Esophagus mucosa (tissue), 1 donor: ENCODE measurements around the gene DIO3. TPM values are rescaled to one million over a fixed set of nuclear protein-coding genes. Genes with fewer than 3 reads are reported as not detected.
"Not testable (repeated sequence)": the region's sequence is repeated elsewhere in the genome, so short reads cannot be mapped to it uniquely, and the experiment has no call there.

ENCODE experiments used
- ATAC-seq: fragments of 200-7000 bp; cut with Tn5 transposase; one replicate; pipeline ENCODE4 v1.9.1; 2020
- total RNA-seq: library from RNA; stranded (reverse); gene quantifications from one replicate; pipeline ENCODE4 v1.2.4, GENCODE V29; 2023
- donor health status: DM: yes; HTN: yes; CAD: no.

Gene DIO3
- total RNA-seq, 1 donor from 2014 or later = 0.12 TPM

DNA sequence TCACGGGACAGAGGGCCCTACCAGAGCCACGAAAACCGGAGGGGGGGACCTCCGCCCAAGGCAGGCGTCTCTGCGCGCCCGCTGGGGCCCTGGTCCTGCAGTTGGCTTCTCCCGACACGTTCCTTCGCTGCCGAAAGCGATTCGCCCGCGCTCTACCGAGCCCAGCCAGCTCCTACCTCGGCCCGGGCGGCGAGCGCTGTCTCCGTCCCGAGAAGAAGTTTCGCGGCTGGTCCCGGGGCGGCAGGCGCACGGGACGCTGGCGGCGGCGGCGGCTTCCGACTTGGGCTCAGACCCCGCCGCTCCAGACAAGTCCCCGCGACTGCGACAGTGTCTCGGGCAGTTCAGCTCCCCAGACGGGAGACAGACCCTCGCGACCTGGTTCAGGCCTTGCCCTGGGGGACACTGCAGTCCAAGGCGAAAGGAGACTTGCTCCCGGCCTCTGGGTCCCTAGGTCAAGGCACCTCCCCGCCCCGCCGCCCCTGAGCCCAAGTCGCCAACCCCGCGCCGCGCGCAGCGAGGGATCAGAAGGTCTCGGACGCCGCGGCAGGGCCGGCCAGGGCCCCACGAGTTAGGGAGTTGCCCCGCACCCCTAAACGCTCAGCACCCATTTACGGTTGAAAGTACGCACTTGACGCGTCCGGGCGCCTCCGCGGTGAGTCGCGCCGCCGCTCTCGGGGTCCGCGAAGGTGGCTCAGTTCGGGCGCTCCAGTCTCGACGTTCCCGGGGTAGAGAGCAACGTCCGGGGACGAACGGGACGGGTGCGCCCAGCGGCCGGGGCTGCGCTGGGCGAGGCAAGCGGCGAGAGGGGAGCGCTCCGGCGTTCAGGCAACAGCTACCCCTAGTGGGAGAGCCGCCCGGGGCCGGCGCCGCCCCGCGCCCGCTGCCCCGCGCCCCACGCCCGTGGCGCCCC is 1.4 kb upstream of the DIO3 start:
- ATAC-seq = peak; percentile 40

DNA sequence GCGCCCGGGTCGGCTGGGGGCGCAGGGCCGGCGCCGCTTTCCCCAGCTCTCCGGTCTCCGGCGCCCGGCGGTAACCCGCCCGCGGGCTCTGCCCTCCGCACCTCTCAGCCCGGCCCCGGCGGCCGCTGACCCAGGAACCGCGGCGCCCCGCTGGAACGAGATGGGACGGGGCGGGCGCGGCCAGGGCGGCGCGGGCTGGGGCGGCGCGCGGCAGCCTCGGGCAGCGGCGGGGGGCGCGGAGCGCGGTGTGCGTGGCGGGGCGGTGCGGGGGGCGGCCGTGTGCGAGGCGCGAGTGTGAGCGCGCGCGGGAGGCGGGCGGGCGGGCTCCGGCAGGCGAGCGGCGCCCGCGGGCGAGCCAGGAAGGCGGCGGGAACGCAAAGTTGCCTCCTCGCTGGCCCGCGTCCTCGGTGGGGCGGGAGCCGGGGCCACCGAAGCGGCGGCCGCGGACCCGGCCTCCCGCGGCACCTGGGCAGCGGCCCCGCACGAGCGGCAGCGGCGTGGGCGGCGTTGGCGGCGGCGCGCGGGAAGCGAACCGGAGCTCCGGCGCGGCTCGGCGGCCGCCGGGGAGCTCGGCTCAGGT is 671 bp upstream of the DIO3 start:
- ATAC-seq = no peak

DNA sequence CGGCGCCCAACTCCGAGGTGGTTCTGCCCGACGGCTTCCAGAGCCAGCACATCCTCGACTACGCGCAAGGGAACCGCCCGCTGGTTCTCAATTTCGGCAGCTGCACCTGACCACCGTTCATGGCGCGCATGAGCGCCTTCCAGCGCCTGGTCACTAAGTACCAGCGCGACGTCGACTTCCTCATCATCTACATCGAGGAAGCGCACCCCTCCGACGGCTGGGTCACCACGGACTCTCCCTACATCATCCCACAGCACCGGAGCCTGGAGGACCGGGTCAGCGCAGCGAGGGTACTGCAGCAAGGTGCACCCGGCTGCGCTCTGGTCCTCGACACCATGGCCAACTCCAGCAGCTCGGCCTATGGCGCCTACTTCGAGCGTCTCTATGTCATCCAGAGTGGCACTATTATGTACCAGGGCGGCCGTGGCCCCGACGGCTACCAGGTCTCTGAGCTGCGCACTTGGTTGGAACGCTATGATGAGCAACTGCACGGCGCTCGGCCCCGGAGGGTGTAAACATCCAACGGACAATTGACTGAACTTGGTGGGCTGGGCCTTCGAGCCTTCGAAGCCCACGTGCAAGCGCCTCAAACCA is 699 bp downstream of the DIO3 start:
- ATAC-seq = no peak

- ATAC-seq = no peak
Measured at GRCh38 chr14:101562659-101563351, 1.5 kb downstream of the DIO3 start.

GRCh38 chr14:101563352-101563653 is 2.0 kb downstream of the DIO3 start:
- ATAC-seq = no peak

GRCh38 chr14:101563654-101564443 is 2.6 kb downstream of the DIO3 start:
- ATAC-seq = no peak

- no peak for ATAC-seq
Measured at GRCh38 chr14:101564444-101564776, 3.1 kb downstream of the DIO3 start.

GRCh38 chr14:101564819-101565698 is 3.8 kb downstream of the DIO3 start:
- no peak for ATAC-seq

DNA sequence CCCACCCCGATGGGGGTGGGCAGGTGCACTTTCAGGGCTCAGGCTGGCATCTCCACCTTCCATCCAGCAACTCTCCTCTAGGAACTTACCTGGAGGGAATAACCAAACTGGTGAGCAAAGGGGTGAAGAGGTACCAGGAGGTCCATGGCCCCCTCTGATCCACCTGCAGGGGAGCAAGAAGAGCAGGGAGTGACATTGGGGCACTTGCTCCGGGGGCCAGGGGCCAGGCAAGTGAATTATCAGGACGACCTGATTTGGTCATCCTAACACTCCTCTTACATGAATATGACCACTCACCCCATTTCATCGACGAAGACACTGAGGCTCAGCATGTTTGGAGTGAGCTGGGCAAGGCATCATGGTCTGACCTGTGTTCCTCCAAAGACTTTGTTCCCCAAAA is 6.0 kb downstream of the DIO3 start:
- ATAC-seq = no peak

- no peak for ATAC-seq
Measured at GRCh38 chr14:101571004-101571403, 9.7 kb downstream of the DIO3 start.

DNA sequence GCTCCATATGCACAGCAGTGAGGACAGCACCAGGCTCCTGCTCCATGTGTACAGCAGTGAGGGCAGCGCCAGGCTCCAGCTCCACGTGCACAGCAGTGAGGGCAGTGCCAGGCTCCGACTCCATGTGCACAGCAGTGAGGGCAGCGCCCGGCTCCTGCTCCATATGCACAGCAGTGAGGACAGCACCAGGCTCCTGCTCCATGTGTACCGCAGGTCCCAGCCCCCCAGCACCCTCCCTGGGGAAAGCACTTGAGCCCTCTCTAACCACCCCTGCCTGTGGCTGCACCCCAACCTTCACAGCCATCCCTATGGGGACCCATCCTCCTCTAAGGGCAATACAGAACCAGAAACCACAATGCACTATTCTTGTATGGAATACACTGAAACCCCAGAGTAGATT is 11.2 kb downstream of the DIO3 start:
- ATAC-seq = not testable (repeated sequence)

GRCh38 chr14:101573289-101573688 is 12.0 kb downstream of the DIO3 start:
- ATAC-seq = no peak

- no peak for ATAC-seq
Measured at GRCh38 chr14:101575581-101575980, 14.3 kb downstream of the DIO3 start.

DNA sequence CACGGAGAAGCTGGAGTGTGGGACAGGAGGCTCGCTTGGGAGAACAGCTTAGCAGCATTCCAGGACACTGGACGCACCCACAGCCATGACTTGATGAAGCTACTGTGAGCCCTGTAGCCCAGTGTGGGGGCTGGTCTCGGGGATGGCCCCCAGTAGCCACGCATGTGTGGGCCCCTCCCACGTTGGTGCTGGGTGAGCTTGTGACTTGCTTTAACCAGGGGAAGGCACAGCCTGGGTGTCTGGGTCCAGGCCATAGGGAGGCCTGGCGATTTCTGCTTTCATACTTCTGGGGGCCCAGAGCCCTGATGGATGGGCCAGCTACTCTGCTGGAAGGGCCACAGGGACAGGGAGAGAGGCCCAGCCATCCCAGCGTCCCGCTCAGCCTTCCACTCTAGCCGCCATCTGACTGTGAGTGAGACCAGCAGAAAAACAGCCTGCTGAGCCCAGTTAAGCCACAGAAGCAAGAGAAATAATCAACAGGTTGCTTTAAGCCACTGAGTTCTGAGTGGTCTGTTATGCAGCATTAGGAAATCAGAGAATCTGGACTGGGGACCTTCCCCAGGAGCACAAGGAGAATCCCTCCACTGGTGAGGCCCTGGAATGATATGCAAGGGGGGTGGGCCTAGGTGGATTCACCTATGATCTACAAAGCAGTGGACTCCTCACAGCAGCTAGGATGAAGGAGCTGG is 16.1 kb downstream of the DIO3 start:
- no peak for ATAC-seq

DNA sequence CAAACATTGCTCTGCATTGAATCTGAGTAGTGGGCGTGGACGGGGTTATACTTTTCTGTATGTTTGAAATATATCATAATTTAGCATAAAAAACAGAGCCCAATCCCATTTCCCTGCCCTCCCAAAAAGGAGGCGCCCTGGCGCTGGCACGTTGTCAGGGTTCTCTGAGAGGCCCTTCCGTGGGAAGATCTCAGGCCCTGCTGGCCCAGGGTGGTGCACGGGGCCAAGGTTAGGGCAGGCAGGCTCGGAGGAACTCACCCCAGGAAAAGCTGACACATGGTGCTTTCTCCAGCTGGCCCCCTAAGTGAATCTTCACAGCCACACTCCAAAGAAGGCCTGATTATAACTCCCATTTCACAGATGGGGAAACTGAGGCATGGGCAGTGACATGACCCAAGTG is 17.2 kb downstream of the DIO3 start:
- no peak for ATAC-seq

GRCh38 chr14:101579372-101580080 is 18.2 kb downstream of the DIO3 start:
- ATAC-seq = no peak

DNA sequence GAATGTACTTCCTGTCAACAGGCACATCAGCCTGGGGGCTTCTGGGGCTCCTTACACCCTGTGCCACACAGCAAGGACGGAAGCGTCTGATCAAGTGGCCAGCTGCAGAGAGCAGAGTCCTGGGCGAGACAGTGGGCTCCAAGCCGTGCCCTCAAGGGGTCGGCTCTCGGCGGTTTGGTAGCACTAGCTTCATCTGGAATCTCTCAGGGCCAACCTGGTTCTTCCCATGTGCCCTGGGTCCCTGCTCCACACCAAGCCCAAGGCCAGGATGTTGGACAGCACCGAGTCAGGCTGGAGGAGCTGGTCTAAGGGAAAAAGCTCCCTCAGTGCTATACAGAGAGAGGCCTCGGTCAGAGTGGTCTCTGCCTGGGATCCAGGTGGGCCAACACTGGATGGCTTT is 20.5 kb downstream of the DIO3 start:
- ATAC-seq = no peak

- ATAC-seq = no peak
Measured at GRCh38 chr14:101582294-101582693, 21.0 kb downstream of the DIO3 start.

DNA sequence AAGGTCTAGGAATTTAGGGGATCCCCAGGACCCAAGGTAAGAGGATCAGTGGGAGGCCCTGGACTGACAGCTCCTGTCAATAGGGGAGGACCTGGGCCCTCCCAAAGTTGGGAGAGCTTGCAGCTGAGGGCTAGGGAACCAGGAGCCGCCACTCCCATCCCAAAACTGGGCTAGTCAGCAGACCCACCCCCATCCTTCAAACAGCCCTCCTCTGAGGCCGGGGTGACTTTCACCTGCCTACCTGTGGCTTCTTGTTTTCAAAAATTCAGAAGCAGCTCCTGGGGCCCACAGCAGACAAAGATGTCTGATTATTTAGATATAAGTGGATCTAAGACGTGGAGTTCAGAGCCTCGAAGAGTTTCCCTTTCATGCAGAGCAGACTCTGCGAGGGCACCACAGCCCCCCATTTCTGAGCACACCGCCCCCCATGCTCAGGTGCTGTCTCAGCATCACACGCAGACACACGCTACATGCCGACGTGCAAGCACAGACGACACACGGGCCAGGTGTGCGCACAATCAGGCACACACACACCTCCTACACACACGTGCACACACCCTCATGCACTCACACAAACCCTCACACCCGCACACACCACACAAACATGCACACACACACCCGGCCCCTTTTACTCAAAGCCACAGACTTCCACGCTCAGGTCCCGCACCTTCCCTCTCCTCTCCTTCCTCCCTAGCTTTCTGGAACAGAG is 21.9 kb downstream of the DIO3 start:
- peak; percentile 16 for ATAC-seq

GRCh38 chr14:101583715-101584054 is 22.4 kb downstream of the DIO3 start:
- ATAC-seq = no peak
